Dedifferentiated amniotic fluid mesenchymal stem cell (primary cell): ENCODE results near the gene PSD4.

ENCODE experiments used
- DNase-seq: peaks from one replicate; pipeline ENCODE4 v3.0.0-alpha.2; 2016; ENCODE audit errors: extremely low spot score

PSD4 gene

DNA sequence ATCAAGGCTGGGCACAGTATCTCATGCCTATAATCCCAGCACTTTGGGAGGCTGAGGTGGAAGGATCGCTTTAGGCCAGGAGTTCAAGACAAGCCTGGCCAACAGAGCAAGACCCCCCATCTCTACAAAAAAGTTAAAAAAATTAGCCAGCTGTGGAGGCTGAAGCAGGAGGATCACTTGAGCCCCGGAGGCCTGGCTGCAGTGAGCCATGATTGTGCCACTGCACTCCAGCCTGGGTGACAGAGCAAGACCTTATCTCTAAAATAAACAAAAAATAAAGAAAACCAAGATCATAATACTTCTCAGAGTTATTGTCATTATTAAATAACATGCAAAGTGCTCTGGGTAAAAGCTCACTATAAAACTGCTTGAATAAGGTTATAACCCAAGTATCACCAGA, 31.5 kb upstream of the PSD4 start:
- no peak for DNase-seq

DNA sequence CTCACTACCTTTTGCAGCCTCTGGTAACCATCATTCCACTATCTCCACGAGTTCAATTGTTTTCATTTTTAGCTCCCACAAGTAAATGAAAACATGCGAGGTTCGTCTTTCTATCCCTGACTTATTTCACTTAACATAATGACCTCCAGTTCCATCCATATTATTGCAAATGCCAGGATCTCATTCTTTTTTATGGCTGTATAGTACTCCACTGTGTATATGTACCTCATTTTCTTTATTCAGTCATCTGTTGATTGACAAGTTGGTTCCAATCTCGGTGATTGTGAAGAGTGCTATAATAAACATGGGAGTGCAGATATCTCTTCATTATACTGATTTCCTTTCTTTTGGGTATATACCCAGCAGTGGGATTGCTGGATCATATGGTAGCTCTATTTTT, 29.5 kb upstream of the PSD4 start:
- no peak for DNase-seq

DNA sequence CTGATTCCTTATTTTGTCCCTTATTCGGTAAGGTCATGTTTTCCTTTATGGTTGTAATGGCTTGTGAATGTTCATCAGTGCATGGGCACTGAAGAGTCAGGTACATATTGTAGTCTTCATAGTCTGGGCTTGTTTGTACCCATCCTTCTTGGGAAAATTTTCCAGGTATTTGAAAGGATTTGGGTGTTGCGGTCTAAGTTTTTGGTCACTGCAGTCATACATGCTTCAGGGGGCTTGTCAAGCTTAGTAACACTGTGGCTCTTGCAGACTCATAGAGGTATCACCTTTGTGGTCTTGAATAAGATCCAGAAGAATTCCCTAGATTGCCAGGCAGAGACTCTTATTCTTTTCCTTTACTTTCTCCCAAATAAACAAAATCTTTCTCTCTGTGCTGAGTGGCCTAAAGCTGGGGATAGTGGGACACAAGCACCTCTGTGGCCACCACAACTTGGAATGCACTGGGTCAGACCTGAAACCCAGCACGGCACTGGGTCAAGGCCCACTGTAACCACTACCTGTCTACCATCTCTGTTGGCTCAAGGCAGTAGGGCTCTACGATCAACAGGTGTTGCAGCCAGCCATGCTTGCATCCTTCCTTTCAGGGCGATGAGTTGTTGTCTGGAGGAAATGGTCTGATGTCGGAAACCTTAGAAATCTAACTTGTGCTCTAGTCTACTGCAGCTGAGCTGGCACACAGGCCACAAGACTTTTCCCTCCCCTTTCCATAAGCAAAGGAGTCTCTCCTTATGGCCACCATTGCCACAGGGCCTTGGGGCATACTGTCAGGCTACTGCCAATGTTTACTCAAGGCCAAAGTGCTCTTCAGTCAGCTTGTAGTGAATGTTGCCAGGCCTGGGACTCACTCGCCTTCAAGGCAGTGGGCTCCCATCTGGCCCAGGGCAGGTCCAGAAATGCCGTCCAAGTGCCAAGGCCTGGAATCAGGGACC, 24.9 kb upstream of the PSD4 start:
- DNase-seq, result no peak

DNA sequence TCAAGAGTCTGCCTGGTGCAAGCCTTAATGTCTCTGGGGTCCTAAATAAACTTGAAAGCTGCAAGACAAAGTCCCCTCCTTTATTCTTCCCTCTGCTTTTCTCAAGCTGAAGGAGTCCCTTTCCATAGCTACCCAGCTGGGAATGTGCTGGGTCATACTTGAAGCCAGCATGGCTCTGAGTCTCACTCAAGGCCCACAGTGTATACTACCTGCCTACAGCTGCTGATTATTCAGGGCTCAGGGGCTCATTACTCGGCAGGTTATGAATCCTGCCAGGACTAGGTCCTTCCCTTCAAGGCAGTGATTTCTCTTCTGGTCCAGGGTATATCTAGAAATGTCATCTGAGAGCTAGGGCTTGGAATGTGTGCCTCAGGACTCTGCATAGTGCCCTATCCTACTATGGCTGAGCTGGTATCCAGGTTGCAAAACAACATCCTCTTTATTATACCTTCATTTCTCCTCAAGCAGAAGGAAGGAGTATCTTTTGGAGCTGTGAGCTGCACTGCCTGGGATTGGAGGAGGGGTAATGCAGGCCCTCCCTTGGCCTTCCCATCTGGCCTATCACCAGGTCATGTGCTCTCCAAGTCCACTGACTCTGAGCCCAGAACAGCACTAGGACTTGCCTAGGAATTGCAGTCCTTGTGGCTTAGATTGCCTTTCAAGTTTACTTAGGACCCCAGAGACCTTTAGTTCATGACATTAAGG, 24.1 kb upstream of the PSD4 start:
- DNase-seq, result no peak

DNA sequence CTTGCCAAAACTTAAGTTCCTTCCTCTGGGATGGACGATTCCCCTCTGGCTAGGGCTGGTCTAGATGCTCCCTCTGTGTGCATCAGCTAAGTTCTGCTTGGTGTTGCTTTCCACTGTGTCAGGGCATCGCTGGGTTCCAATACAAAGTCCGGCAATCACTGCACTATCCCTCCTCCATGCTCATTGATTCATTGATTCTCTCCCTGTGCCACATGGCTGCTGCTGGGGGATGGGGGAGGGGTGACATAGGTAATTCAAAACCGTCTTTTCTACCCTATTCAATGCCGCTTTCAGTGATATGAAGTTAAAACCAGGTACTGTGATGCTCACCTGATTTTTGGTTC, 23.5 kb upstream of the PSD4 start:
- no peak for DNase-seq

DNA sequence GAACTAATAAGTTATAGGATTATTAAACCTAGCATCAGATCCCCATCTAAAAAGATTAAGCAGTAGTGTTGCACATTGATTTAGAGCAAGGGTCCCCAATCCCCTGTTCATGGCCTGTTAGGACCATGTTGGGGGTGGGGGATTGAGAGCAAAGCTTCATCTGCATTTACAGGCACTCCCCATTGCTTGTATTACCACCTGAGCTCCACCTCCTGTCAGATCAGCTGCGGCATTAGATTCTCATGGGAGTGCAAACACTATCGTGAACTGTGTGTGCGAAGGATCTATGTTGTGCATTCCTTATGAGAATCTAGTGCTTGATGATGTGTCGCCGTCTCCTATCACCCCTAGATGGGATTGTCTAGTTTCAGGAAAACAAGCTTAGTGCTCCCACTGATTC, 18.4 kb upstream of the PSD4 start:
- no peak for DNase-seq

DNA sequence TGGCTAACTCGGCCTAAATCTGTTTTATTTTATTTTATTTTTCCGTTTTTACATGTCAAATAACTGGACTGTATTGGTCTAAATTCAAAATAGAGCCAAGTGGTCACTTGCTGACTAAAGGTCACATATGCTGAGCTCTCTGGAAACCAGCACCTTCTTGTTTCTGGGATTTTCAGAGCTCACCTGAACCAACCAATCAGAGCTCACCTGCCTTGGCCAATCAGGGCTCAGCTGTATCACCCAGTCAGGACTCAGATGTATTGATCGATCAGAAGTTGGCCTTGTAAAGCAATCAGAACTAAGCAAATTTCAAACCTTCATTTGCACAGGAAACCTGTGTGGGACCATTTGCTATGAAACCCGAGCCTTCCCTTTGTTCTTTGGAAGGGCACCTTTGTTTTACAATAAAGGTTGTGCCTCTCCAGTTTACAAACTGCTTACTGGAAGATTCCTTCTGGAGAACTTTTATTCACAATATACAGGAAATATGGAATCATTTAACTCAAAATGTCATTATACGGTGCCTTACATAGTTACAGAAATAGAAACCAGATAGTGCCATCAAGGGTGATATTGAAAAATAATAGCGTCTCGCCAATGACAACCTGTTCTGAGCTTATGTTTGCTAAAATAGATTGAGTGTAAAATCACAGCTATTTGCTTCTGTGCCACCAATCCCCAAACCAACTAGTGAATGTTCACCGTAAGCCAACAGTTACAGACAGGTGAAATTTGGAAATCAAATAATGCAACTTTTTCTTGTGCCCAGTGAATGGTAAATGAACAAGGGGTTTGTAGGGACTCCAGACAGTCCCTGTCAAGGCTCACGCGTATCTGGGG, 17.3 kb upstream of the PSD4 start:
- DNase-seq, result no peak

DNA sequence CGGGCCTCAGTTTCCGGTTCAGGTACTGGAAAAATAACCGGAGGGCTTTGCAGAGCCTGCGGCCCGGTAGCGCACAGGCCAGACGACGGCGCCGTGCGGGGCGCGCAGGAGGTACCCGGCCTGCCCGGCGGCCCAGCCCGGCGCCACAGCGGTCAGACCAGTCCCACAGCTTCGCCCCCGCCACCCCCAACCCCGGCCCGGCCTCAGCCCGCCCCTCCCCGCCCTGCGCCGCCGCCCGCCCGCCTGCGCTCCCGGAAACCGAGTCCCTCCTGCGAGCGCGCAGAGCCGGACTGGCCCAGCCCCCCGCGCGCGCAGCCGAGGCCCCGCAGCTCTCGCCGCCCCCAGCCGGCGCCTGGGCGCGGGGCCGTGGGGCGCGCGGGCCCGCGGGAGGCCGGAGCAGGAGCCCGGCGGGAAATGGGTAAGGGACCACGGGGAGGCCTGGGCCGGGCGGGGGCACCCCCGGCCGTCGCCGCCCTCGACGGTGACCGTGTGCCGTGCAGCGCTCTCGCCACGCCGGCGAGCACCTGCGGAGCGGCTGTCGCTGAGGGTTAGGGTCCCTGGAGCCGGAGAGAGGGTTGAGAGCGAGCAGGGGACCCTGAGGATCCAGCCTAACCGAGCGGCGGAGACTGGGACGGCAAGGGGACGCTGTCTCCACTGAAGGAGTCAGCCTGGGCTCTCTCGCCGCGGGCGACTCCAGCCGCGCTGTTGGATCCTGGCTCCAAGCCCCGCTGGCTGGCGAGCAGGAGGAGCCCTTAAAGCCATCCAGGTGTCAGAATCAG, 16.5 kb upstream of the PSD4 start:
- DNase-seq, result no peak

DNA sequence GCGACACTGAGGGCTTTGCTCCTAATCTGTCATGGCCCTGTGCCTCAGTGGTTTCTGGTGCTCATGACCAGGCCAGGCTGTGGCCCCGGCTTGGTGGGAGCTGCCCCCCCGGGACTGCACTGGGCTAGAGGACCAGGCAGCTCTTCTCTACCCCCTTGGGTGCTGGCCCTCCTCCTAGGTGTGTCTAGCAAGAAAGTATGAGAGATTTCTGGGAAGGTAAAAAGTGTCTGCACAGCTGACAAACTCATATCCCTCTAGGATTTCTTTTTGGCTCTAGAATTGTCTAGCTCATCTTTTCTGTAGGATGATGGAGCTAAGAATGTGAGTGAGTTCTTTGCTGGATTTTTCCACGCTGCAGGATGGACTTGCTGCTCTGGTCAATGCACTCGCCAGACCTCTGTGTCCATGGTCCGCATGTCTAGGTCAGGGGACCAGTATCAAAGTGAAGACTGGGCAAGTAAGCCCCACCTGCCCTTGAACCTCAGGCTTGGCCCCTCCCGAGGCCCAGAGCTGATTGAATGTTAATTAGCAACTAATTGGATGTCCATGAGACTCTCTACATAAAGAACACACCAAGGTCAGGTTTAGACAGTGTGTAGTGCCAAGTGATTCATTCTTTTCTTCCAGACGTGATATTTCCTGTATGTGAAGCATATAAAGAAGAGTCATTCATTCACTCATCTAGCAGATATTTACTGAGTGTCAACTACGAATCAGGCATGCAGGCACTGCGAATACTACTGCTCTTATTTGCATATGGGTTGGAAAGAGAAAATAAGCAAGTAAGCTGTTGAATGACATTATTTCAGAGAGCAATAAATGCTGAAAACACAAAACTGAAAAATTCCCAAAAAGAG, 15.6 kb upstream of the PSD4 start:
- DNase-seq, result peak; percentile 24

DNA sequence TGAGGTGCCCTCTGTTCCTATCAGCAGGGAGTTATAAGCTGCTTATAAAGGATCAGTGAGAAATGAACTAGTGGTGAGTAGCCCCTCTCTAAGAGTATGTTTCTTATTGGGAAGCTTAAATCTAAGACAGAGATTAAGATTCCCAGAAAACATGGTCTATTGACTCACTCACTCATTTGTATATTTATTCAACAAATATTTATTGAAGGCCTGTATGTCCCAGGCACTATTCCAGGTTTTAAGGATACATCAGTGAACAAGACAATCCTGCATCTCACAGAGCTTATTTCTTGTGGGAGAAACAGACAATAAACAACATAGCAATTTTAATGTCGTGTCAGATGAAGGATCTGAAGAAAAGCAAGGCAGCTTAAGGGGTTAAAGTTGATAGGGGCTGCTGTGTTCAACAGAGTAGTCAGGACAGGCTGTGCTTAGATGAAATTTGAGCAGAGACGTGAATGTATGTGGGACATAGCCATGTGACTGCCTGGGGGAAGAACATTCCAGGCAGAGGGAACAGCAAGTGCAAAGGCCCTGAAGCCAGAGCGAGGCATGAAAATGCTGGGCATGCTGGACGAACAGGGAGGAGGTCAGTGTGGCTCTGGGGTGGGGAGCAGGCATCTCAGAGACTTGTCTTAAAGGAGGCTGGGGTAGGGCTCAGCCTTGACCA, 14.8 kb upstream of the PSD4 start:
- no peak for DNase-seq

DNA sequence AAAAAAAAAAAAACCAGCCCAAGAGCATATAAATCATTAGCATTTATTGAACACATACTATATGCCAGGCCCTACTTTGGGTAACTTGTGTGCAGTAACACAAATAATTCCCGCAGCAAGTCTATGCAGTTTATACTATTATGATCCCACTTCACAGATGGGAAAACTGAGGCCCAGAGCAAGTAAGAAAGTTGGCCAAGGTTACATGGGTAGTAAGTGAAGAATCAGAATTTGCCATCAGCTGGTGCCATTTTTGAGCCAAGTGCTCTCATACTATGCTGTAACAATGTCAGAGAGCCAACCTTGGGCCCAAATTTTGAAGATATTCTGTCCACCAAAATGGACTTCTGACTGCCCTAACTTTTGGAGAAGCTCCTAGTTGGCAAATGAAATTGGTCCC, 13.5 kb upstream of the PSD4 start:
- no peak for DNase-seq

DNA sequence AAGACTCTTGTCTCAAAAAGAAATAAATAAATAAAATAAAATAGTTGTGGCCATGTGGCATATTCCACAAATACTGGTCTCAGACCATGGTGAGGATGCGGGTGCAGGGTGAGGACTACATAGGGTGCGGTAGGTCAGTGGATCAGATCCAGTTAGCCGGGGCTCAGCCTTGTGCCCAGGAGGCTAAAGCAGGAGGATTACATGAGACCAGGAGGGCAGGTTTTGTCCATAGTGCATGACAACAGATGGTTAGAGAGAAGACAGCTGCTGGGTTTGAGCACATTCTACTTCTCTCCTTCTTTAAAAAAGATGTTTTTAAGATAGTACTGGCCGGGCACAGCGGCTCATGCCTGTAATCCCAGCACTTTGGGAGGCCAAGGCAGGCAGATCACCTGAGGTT, 12.8 kb upstream of the PSD4 start:
- DNase-seq, result no peak

DNA sequence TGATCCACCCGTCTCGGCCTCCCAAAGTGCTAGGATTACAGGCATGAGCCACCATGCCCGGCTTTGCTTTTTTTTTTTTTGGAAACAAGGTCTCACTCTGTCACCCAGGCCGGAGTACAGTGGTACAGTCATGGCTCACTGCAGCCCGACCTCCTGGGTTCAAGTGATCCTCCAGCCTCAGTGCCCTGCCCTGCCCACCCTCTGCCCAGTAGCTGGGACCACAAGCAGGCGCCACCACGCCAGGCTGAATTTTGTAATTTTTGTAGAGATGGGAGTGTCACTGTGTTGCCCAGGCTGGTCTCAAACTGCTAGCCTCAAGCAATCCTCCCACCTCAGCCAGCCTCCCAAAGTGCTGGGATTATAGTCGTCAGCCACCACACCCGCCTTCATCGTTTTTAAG, 11.6 kb upstream of the PSD4 start:
- DNase-seq, result no peak

DNA sequence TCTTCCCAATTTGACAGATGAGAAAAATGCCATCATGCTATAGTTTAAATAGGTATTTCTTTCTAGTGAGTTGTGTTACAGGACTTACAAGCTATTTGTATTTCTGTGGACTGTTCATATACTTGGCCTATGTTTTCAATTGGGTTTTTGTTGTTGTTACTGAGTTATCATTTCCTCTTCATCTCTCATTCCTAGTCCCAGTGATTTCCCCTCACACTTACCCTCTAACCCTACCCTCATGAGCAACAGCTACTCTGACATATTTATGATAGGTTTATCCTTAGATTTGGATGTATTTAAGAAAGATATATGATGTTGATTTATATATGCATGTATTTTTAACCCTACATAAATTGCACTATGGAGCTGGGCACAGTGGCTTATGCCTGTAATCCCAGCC, 10.9 kb upstream of the PSD4 start:
- no peak for DNase-seq

DNA sequence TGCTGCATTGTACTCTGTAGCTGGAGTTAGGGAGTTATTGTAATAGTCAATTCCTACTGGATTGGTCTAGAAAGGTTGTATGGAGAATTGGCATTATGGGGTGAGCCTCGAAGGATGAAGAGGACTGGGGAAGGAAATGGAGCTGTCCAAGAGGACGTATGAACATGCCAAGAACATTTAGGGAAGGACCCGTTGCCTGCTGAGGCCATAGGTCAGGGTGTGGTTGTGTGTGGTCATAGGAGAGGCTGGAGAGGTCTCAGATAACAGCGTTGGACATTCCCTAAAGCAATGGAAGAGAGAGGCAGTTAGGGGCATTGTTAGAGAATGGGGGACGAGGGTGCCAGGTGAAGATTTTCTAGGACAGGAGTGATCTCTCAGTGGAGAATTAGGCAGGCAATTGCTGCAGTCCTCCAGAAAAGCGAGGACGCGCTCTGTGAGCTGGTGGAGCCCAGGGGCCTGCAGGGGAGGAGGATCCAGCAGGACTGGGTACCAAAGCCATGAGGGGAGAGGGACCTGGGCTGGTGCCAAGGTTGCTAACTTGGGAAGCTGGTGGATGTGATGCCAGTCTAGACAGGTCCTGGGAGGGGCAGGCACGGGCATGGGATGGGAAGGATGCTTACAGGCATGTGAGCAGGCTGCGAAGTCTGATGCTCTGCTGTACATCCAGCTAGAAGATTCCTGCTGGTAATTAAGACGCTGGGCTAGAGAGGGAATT, 9.4 kb upstream of the PSD4 start:
- no peak for DNase-seq

DNA sequence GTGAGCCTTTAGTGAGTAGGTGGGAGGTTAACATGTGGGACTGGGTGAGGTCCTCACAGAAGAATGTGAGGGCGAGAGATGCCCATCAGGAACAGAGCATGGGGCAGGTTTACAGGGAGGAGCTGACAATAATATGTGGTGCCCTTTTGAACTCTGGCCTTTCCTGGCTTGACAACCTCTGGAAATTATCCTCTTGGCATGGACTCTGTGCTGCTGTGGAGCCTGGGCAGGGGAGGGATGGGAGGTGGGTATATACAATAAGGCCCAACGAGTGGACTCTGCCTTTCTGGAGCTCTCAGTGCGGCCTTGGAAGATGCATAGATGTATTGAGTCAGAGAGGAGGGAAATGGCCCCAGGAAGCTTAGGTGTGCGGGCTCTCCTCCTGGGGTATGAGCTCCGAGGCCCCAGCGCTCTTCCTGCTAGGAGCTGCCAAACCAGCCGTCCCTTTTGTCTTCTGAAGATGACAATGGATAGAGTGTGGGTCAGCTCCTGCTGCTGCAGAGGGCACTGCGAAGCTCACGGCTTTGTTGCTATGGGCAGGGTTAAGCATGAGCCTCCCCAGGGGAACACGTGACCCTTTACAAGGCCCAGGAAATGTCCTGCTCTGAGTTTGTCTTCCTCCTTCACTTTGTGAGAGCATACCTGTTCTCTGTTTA, 8.7 kb upstream of the PSD4 start:
- DNase-seq, result no peak

DNA sequence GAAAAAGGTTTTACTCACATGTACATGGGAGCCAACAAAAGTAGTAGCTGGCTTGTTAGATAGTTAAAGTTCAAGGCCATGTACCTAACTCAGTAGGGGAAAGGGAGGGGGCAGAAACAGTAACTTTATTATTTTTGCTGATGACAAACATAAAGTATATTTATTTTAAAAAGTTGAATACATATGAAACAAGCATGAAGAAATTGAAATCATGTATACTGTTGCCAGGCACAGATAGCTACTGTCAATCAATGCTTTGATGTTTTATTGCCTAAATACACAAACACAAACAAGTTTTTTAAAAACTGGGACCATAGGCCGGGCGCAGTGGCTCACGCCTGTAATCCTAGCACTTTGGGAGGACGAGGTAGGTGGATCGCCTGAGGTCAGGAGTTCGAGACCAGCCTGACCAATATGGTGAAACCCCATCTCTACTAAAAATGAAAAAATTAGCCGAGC, 7.6 kb upstream of the PSD4 start:
- DNase-seq, result no peak

DNA sequence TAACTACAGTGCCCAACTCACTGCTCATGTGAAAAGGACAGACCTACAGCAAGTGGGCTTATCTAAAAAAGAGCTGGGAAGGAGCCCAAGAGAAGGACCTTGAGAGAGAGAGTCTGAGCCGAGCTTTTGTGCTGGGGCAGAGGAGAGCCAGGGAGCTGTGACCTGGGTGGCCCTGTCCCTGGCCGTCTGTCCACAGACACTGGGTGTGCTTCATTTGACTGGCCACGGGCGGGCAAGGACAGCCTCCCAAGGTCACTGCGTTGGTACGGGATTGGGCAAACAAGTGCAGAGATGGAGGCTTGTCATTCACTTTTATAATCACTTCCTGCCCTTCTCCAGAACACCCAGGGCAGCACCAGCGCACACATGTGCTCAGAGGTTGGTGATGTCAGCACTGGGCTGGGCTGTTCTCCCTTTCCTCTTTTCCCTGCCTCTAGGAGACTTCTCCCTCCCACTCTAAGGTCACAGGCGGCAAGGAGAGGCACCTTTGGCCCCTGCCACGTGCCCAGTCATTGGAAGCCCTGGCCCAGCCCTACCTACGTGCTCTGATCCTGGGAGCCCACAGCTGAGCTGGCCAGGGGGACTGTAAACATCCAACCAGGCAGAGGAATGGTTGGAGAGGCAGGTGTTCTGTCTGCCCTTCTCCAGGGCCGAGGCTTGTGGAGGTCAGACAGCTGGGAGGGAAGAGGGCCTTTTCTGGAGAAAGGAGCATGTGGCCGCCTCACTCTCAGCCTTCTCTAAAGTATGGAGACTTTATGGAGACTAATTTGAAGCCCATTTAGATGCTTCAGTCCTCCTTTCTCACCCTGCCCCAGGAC, 6.4 kb upstream of the PSD4 start:
- no peak for DNase-seq
